NK-92 (cell line): ENCODE measurements around the gene TBC1D22B.
"Not testable (repeated sequence)": the region's sequence is repeated elsewhere in the genome, so short reads cannot be mapped to it uniquely, and the experiment has no call there.

Experiments used
- DNase-seq: peaks from one replicate; lab custom pipeline; 2025; ENCODE audit not compliant: unreplicated experiment; lab: John Stamatoyannopoulos, UW

Gene TBC1D22B

DNA sequence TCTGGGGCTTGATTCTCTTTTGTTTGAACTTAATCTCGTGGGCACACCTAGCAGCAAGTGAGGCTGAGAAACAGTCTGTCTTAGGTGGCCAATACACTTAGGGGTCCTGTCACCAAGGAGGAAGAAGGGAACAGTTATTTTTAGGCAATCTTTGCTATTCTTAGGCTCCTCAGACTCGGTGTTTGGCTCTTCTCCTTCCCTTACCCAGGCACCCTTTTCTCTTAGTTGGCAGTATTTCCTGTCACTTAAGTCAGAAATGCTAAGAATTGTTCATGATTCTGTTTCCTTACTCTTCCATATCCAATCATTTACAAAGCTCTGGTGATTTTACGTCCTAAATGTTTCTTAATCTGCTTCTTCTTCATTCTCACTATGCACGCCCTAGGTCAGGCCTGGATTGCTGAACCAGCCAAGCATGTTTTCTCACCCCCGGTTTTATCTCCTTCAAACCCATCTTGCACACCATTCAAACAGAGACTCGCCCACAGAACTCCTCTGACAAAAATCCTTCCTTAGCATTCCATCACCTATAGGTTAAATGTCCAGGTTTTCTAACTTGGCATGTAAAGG lies 45.6 kb downstream of the TBC1D22B start:
- DNase-seq: no peak

DNA sequence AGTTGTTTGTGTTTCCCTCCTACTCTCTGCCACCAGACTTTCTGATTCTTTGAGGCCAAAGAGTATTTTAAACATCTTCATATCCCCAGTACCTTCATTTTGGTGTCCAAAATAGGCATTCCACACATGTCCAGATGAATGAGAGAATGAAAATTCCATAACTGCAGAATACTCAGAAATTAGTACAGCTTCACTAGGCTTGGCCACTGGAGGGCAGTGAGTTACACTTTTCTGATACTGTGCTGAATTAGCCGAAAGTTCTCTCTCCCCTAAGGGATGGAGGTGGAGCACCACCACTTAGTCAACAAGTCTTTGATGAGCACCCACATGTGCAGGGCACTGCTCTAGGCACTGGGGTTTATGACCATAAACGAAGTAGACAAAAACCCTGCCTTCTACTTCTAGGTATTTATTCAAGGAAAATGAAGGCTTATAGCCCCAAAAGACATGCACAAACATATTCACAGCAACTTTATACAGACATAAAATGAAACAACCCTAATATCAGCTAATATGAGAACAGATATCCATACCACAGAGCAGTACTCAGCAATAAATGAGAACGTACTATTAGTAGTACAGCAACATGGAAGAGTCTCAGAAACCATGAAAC lies 46.4 kb downstream of the TBC1D22B start:
- no peak for DNase-seq

DNA sequence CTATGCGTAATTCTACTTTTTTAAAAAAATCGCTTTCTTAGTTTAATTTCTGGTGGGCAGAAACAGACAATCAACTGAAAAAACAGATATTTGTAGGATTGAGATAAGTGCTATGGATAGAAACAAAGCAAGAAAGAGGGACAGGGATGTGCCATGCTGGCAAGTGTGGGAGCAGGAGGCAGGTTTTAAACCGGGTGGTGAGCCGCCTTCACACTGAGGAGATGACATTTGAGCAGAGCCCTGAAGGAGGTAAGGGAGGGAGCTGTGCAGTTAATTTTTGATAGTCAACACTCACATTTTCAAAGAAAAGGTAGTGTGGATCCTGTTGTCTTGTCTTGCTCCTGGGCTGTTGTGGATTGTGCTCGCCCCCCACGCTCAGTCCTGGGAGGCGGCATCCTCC lies 47.2 kb downstream of the TBC1D22B start:
- no peak for DNase-seq

DNA sequence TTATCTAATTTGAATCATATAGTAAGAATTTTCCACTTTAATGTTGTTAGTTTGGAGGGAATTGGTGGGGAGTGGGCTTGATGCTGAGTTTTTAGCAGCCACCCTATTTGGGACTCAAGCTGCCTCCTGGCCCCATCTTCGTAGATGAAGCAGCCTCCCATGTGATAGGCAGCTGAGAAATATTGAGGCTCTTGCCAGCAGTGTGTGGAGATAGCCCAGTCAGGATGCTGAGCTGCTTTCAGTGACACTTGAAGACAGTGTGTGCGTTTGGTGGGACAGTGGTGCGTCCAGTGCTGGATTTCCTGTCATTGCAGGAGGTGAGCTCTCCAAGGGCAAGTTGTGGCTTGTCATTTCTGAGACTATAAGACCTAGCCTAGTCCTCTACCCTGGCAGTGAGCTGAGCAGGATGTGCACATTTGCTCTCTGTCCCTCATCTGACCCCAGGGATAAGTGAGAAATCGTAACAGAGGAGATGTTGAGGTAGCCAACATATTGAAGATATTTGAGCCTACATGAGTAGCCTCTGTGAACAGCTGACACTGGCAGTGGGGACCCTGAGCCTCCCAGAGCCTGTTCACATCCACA lies 48.4 kb downstream of the TBC1D22B start:
- no peak for DNase-seq

DNA sequence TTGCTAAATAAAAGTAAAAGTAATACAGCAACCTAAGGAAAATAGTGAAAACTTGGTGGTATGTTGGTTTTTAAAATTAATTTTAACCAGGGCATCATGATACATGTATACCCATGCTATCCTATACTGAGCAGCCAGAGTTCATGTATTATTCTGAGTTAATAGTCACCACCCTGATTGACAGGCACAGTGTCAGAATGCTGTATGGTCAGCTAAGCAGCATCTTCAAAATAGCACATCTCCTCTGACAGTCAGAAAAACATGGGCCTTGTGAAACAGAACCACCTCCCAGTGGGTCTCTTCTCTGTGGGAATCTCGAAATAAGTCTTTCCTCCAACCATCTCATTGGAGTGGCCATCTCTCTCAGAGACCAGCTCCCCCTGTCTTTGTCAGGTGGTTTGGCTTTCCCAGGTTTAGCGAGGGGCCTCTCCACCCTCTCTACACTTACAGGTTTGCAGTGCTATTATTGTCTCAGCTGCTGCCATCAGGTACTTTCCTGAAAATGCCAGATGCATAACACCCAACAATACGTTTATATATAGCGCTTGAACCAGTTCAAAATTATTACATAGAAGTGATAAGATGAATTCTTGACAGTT lies 49.2 kb downstream of the TBC1D22B start:
- DNase-seq: no peak

DNA sequence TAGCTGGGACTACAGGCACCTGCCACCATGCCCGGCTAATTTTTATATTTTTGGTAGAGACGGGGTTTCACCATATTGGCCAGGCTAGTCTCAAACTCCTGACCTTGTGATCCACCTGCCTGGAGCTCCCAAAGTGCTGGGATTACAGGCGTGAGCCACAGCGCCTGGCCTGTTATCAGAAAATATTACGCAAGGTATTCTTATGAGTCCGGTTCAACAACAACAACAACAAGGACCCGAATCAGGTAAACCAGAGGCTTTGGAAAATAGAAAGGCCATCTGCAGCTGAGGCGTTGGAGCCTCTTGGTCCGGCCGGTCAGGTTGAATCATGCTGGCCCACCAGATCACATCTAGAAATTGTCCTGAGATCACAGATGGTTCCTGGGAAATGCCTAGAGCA lies 49.9 kb downstream of the TBC1D22B start:
- DNase-seq: not testable (repeated sequence)

DNA sequence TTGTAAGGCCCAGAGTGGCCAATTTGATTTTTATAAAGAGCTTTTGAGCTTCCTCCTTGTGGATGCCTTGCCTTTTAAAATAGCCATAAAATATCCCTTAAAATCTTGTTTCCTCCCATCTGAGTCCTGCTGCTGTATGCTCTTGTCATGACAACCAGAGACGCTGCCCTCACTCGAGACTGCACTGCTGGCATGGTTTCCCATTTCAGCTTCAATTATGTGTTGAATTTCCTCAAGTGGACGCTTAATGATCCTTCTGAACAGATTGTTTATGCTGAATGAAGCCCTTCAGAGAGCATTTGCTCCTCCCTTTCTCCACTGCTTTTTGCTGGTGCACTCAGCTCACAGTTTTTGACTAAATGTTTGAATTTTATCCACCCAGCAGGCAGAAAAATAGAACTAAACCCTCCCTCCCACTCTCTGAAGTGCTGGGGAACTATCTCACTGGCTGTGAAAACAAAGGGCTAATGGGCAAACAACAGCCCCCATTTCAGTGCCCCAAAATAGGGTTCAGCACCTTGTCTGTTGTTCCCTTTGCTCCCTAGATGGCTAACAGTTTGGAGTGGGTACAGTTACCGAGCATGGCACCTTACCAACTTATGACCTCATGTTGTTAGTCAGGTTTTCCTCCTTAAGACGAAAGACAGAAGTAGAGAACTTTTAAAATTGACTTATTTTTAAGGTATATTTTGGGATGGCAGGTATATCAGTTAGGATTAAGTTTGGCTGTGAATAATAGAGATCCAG lies 50.7 kb downstream of the TBC1D22B start:
- DNase-seq: no peak

DNA sequence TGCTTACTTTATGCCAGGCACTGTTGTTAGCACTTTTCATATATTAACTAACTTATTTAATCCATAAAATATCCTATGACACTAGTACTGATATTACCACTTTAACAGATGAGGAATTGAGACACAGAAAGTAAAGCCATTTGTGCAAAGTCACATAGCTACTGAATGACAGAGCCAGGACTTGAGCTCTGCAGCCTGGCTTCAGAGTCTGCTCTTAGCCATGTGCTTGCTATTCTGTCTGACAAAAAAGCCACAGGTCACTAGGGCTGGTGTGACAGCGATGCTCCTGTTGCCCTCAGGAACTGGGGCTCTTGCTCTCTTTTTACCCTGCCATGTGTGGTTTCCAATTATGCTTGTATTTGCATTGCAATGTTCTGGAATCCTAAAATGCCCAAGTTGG lies 51.5 kb downstream of the TBC1D22B start:
- no peak for DNase-seq

DNA sequence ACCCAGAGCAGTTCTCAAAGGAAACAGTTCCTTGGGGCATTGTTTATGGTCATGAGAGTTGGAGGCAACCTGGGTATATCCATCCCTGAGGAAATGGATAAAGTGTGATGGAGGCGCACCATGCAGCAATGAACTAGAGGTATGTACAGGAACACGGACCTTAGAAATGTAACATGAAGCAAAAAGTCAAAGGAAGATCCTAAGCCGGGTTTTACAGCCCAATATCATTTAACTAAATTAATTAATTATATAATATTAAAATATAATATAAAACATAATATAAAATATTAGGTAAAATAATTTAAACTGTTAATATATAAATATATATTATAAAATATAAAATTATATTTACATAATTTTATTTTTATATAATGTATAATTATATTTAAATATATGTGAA lies 52.1 kb downstream of the TBC1D22B start:
- no peak for DNase-seq

DNA sequence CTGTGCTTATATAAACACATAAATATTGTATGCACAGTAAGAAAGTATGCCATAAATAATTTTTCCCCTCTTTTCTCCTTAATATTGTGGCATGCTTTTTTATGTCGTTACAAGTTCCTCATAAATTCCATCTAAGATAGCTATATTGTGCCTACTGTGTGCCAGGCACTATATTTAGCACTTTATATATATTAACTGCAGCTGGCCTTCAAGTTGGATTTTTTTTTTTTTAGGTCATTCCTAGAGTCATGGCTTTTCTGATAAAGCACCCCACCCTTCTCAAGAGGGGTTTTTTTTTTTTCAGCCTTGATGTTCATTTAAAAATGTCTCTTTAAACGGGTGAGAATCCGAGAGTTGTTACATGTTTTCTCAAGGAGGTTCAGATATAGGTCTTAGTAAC lies 53.4 kb downstream of the TBC1D22B start:
- DNase-seq: no peak

DNA sequence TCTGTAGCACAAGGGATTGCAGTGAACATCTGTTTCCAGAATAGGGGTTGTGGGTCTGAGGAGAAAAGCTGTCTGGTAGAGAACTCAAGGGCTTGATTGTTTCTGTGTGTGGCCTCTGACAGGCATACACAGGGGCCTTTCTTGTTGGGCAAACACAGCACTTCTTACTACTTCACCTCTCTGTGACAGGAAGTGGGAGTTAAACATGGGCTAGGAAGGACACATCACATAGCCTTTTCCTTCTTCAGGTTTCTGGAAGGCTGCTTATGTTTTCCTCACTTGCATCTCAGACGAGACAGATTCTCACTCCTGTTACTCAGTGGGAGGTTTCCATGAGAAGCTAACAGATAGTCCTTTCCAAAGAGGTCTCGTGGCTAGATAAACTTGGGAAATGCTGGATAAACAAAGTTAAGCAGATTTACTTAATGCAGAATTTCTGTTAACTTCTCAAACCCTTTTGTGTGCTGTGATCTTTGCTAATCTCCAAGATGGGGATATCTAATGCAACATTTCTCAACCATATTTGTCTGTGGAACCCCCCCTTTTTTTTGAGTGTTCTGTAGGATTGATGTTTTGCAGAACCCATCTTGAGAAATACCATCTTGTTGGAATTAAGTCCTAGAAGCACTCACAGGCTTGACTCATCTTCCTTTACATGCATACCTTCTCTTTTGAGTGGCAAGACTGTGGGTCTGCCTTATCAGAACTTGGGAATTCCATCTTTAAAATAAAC lies 54.3 kb downstream of the TBC1D22B start:
- DNase-seq: no peak

DNA sequence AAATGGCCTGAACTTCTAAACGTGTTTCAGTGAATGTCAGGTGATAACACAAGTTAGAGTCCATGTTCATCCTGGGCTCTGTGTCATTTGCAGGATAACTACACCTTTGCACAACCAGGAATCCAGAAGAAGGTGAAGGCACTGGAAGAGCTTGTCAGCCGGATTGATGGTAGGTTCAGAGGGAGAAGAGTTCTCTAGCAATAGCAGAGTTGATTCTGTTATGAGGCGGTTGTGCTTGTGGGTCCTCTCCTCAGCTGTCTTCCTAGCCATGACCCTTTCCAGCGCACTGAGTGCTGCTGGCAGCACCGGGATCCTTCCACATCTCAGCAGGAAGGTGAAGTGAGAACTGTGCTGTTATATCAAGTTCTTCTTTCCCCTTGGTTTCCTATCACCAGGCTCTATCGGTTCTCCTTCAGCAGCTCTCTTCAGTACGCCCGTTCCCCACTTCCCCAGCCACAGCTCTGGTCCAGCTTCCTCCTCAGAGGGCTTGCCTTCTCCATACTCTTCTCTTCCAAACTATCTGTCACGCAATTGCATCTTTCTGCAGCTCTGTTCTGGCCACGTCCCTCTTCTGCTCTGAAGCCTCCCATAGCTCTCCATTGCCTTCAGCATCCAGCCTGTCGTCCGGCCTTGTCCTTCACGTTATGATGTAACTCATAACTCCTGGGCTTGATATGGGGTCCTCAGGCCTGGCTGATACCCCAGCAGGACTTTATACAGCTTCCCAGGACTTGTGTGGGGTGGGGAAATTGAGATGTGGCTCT lies 56.3 kb downstream of the TBC1D22B start:
- no peak for DNase-seq

DNA sequence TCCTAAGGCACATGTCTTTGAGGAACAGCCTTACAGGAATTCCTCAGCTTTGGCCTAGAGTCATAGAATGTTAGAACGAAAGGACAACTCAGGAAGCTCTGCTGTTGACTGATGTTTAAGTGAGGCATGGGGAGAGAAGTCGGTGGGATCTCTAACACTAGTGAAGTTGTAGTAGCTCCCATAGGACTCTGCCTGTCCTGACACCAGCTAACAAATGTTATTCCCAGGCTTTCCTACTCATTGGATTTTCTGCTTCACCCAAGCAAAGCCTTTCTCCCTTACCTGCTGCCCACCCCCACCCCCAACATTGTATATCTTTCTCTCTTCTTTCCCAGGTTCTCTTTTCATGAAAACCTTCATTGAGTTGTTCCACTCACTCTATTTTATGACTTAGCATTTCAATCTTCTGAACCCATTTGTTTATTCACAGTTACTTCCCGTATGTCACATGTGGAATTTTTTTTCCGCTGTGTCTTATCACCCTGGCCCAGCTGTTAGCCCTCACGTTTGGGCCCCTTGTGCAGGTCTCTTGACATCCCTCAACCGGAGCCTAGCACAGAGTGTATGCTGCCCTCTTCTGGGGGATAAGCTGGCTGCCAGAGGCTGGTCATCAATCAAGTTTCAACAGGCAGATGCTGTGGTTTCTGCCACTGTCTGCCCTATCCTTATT lies 57.0 kb downstream of the TBC1D22B start:
- no peak for DNase-seq

DNA sequence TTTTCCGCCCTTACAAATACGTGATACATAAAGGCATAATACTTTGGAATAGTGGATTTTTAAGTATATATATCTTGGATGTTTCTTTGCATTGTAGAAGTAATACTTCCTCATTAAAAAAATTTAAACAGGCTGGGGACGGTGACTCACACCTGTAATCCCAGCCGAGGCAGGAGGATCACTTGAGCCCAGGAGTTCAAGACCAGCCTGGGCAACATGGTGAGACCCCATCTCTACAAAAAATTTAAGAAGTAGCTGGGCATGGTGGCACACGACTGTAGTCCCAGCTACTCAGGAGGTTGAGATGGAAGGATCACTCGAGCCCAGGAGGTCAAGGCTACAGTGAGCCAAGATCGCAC lies 57.6 kb downstream of the TBC1D22B start:
- no peak for DNase-seq

DNA sequence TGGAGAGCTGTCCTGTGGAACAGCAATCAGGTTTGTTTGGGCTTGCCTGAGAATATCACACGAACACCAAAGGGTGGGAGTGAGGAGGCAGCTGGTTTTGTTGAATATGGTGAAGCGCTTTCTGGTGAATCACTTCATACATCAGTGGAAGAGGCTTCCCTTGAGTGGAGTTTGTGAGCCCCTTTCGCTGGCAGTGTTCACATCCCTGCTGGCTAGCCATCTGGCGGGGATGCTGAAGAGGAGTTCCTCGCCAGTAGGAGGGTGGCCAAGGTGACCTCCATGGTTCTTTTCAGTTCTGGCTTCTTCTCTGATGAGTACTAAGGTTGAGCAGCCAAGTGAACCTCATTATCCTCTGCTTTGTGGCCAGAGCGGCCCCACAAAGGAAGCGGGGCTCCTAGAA lies 58.5 kb downstream of the TBC1D22B start:
- no peak for DNase-seq

DNA sequence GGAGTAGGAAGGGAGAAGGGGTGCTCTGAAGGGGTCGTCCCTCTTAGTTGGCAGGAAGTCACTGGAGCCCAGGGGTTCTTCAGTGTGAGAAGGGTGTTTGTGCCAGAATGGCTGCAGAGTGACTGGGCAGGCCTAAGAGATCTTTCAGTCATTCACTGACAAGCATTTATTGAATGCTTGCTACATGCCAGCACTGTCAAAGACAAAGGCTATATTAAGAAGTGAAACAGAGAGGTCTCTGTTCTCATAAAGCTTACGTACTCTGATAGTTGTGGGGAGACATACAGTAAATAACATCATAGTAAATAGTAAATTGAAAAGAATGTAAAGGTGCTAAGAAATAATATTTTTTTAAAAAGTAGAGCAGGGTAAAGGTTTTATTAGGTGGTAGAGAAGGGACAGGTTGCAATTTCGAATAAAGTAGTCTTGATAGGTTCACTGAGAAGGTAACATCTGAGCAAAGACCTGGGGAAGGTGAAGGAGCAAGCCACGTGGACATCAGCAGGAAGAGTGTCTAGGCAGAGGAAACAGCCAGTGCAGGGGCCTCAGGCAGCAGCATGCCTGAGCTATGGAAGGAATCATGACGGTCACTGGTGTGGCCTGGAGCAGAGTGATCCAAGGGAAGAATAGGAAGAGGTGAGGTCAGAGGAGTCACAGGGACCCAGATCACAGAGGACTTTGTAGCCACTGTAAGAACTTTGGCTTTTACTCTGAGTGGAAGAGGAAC lies 59.9 kb downstream of the TBC1D22B start:
- no peak for DNase-seq

DNA sequence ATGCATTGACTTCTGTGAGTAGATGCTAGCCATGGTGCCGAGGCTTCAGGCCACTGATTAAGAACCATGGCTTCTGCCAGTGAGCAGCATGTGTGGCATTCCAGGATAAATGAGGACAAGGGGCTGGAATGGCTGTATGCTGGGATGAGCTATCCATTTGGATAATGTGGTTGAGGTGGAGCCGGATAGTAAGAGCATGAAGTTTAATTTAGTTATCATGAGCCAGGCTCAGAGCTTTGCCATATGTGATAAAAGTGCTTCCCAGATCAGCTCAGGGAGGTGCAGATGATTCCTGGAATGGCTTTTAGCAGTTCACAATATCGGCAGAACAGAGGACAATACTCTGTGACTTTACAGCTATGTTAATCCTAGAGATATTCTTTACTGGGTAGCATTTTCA lies 61.6 kb downstream of the TBC1D22B start:
- no peak for DNase-seq

DNA sequence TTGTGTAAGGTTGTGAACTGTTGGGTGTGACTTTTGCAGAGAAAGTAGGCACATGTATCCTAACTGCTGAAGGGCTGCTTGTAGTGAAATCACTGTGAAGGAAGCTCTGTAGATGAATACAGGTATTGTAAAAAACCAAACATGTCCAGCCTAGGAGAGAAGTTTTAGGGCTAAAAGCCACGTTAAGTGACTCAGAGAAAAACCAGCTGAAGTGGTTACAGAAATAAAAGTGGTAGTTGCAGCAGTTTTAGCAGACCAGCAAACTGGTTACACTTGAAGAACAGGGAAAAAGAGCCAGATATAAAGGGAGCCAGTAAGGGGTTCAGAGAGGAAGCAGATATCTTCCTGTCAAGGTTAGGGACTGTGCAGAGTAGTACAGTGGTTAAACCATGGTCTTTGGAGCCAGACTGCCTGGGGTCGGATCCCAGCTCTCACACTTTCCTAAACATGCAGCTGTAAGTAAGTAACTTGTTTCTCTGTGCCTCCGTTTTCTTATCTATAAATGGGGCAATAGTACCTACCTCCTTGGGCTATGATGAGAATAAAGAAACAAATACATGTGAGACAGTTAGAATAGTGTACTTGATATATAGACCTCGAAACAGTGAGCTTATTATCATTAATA lies 62.4 kb downstream of the TBC1D22B start:
- no peak for DNase-seq

DNA sequence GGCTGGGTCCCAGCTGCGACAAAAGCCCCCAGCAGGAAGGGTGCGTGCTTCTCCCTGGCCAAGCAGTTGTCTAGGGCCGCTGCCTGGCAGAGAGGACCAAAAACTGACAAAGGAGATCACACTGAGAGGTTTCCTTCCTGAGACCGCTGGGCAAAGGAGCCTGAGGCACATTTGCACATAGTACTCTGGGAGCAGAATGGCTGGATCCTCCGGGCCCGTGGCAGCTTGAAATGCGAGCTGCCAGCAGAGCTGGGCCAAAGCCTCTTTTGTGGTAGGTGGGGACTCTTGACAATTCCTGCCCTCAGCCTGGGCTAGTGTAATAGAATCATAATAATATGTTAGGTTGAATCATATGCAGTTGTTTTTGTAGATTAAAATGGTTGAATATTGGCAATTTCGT lies 63.1 kb downstream of the TBC1D22B start:
- DNase-seq: no peak
